Naive B cell (primary cell): ENCODE measurements around the gene MMP11. TPM values are rescaled to one million over a fixed set of nuclear protein-coding genes. Genes with fewer than 3 reads are reported as not detected.

Experiments
- ATAC-seq, 2 donors: fragments of 150-1000 bp; cut with Tn5 transposase; 2 replicates each; pipeline ENCODE4 v1.10.0; 2021; ENCODE audit warnings: low read depth in 2 of 2, mild to moderate bottlenecking in 2 of 2, moderate library complexity in 2 of 2
- DNase-seq: peaks from one replicate; pipeline ENCODE4 v3.0.0; 2022
- H3K27ac Mint-ChIP-seq, 6 donors: one replicate each; pipeline ENCODE4 v1.8.0; 2020 to 2022; ENCODE audit warnings: mild to moderate bottlenecking in 6 of 6, mixed read lengths in 6 of 6, moderate library complexity in 5 of 6, inconsistent platforms in 2 of 6
- H3K27me3 Mint-ChIP-seq, 3 donors: one replicate each; pipeline ENCODE4 v1.8.0; 2021 to 2022; ENCODE audit warnings: mixed read lengths in 3 of 3, mild to moderate bottlenecking in 1 of 3
- H3K36me3 Mint-ChIP-seq, 2 donors: one replicate each; pipeline ENCODE4 v1.8.0; 2020 to 2022; ENCODE audit warnings: mixed read lengths in 2 of 2, inconsistent platforms in 1 of 2, mild to moderate bottlenecking in 1 of 2
- H3K4me1 Mint-ChIP-seq, 3 donors: one replicate each; pipeline ENCODE4 v1.8.0; 2020 to 2022; ENCODE audit warnings: mixed read lengths in 3 of 3, inconsistent platforms in 1 of 3, mild to moderate bottlenecking in 1 of 3, moderate library complexity in 1 of 3
- H3K4me3 Mint-ChIP-seq, 8 donors: one replicate each; pipeline ENCODE4 v1.8.0; 2020 to 2022; ENCODE audit warnings: mild to moderate bottlenecking in 8 of 8, mixed read lengths in 8 of 8, moderate library complexity in 8 of 8, inconsistent platforms in 2 of 8
- H3K9me3 Mint-ChIP-seq, 7 donors: one replicate each; pipeline ENCODE4 v1.8.0; 2020 to 2022; ENCODE audit warnings: mixed read lengths in 7 of 7, mild to moderate bottlenecking in 5 of 7, inconsistent platforms in 2 of 7, moderate library complexity in 1 of 7
- polyA plus RNA-seq, 6 donors: library from polyadenylated mRNA; unstranded; fragments of 300-500 nt; fragmentation: Illumina TruSeq; gene quantifications; one replicate each; pipeline ENCODE4 v1.2.3, GENCODE V29; 2021; ENCODE audit warnings: low read depth in 6 of 6

MMP11 gene
- polyA plus RNA-seq, 6 donors from 2014 or later = 10.2 to 18.9 (median 14.2) TPM

- no peak overlapping the region for H3K27ac Mint-ChIP-seq
- no peaks in the 10 kb centered on the region for H3K27me3 Mint-ChIP-seq
- H3K4me3 Mint-ChIP-seq = no peak overlapping the region
- H3K36me3 Mint-ChIP-seq = peaks cover 0 to 7% of the 10 kb centered on the region in 2 donors
- no peak for DNase-seq
- no peaks in the 10 kb centered on the region for H3K9me3 Mint-ChIP-seq
- peaks cover 13 to 27% (median 19%) of the 10 kb centered on the region in 3 donors for H3K4me1 Mint-ChIP-seq
- ATAC-seq = no peak
Measured at GRCh38 chr22:23779083-23779482, 6.4 kb downstream of the MMP11 start.

- Mint-ChIP-seq H3K27me3 (no peaks in the 10 kb centered on the region), H3K36me3 (peaks cover 0 to 7% of the 10 kb centered on the region in 2 donors), H3K4me1 (peaks cover 14 to 29% (median 23%) of the 10 kb centered on the region in 3 donors), H3K27ac (no peak overlapping the region), H3K4me3 (no peak overlapping the region), H3K9me3 (no peaks in the 10 kb centered on the region)
- no peak for DNase-seq
- ATAC-seq = no peak
Measured at GRCh38 chr22:23779731-23780130, 7.1 kb downstream of the MMP11 start.

DNA sequence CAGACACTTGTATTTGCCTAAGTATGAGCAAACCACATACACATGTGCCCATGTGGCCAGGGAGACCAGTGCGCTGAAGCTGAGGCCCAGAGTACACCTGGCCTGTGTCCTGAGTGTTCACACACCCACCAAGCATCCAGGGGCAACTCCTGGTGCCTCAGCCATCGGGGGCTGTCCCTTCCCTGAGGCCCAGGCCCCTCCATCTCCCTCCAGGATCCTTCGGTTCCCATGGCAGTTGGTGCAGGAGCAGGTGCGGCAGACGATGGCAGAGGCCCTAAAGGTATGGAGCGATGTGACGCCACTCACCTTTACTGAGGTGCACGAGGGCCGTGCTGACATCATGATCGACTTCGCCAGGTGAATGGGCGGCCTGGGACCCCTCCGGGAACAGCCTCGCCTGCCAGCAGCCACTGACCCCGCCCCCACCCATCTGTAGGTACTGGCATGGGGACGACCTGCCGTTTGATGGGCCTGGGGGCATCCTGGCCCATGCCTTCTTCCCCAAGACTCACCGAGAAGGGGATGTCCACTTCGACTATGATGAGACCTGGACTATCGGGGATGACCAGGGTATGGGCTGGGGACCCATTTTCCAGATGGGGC, 7.6 kb downstream of the MMP11 start:
- Mint-ChIP-seq H3K27me3 (no peaks in the 10 kb centered on the region), H3K4me3 (no peak overlapping the region), H3K36me3 (peaks cover 0 to 7% of the 10 kb centered on the region in 2 donors), H3K9me3 (no peaks in the 10 kb centered on the region), H3K4me1 (peaks cover 14 to 24% (median 21%) of the 10 kb centered on the region in 3 donors), H3K27ac (no peak overlapping the region)
- DNase-seq (no peak), ATAC-seq (no peak)

- DNase-seq (no peak), ATAC-seq (no peak)
- peaks cover 0 to 7% of the 10 kb centered on the region in 2 donors for H3K36me3 Mint-ChIP-seq
- no peaks in the 10 kb centered on the region for H3K9me3 Mint-ChIP-seq
- peak overlapping the region in 1 of 8 donors; percentile 60 for H3K4me3 Mint-ChIP-seq
- peaks cover 8 to 16% (median 13%) of the 10 kb centered on the region in 3 donors for H3K4me1 Mint-ChIP-seq
- no peaks in the 10 kb centered on the region for H3K27me3 Mint-ChIP-seq
- H3K27ac Mint-ChIP-seq = no peak overlapping the region
Measured at GRCh38 chr22:23781065-23781464, 8.4 kb downstream of the MMP11 start.

GRCh38 chr22:23781511-23782183, 9.0 kb downstream of the MMP11 start:
- Mint-ChIP-seq H3K36me3 (peaks cover 0 to 7% of the 10 kb centered on the region in 2 donors), H3K27ac (peak overlapping the region in 1 of 6 donors; percentile 57), H3K4me1 (peaks cover 9 to 18% (median 15%) of the 10 kb centered on the region in 3 donors), H3K27me3 (no peaks in the 10 kb centered on the region), H3K9me3 (no peaks in the 10 kb centered on the region), H3K4me3 (no peak overlapping the region)
- DNase-seq (no peak), ATAC-seq (no peak)

- Mint-ChIP-seq H3K27me3 (no peaks in the 10 kb centered on the region), H3K9me3 (no peaks in the 10 kb centered on the region), H3K4me1 (peaks cover 10 to 19% (median 17%) of the 10 kb centered on the region in 3 donors), H3K4me3 (no peak overlapping the region), H3K36me3 (peaks cover 0 to 7% of the 10 kb centered on the region in 2 donors), H3K27ac (no peak overlapping the region)
- ATAC-seq (no peak), DNase-seq (no peak)
Measured at GRCh38 chr22:23782252-23782651, 9.6 kb downstream of the MMP11 start.

- no peak overlapping the region for H3K4me3 Mint-ChIP-seq
- H3K9me3 Mint-ChIP-seq = no peaks in the 10 kb centered on the region
- no peak overlapping the region for H3K27ac Mint-ChIP-seq
- ATAC-seq (no peak), DNase-seq (no peak)
- peaks cover 0 to 7% of the 10 kb centered on the region in 2 donors for H3K36me3 Mint-ChIP-seq
- peaks cover 10 to 23% (median 17%) of the 10 kb centered on the region in 3 donors for H3K4me1 Mint-ChIP-seq
- H3K27me3 Mint-ChIP-seq = no peaks in the 10 kb centered on the region
Measured at GRCh38 chr22:23782703-23783102, 10.1 kb downstream of the MMP11 start.

GRCh38 chr22:23783265-23784150, 10.9 kb downstream of the MMP11 start:
- Mint-ChIP-seq H3K4me1 (peaks cover 10 to 29% (median 17%) of the 10 kb centered on the region in 3 donors), H3K9me3 (no peaks in the 10 kb centered on the region), H3K36me3 (peaks cover 0 to 7% of the 10 kb centered on the region in 2 donors), H3K4me3 (no peak overlapping the region), H3K27ac (peak overlapping the region in 1 of 6 donors; percentile 59), H3K27me3 (no peaks in the 10 kb centered on the region)
- DNase-seq (no peak), ATAC-seq (no peak)

GRCh38 chr22:23784215-23784732, 11.6 kb downstream of the MMP11 start:
- H3K9me3 Mint-ChIP-seq = no peaks in the 10 kb centered on the region
- H3K27me3 Mint-ChIP-seq = no peaks in the 10 kb centered on the region
- ATAC-seq (no peak), DNase-seq (no peak)
- peaks cover under 1 to 7% of the 10 kb centered on the region in 2 donors for H3K36me3 Mint-ChIP-seq
- H3K4me3 Mint-ChIP-seq = peak overlapping the region in 3 of 8 donors; percentile 26 to 71 (median 42)
- peak overlapping the region in 4 of 6 donors; percentile 7 to 71 (median 34) for H3K27ac Mint-ChIP-seq
- peaks cover 12 to 36% (median 17%) of the 10 kb centered on the region in 3 donors for H3K4me1 Mint-ChIP-seq

DNA sequence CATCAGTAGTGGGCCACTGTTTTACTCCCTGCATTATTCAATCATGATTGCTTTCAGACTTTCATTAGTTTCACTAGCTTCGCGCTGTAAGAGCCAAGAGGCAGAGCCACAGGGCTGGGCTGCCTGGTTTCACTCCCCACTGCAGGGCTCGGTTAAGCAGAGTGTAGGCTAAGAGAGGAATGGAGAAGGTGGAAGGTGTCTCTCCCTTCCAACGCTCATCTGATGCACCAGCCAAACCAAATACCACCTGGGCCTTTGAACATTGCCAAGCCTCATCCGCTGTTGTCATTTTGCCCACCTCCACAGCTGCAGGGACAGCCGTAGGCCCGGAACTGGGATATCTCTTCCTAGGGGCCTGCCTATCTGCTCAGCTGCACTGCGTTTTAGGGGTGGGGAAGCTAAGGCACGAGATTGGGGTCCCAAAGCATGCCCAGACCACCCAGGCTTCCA, 13.6 kb downstream of the MMP11 start:
- ATAC-seq = no peak

GRCh38 chr22:23786752-23787599, 14.3 kb downstream of the MMP11 start, which contains the start of gene SMARCB1:
TSS of gene SMARCB1 (plus strand) at chr22:23786966. CDS start at chr22:23787170, 204 bp downstream.
- Mint-ChIP-seq H3K9me3 (no peaks in the 10 kb centered on the region), H3K36me3 (peaks cover 0 to 4% of the 10 kb centered on the region in 2 donors), H3K27me3 (no peaks in the 10 kb centered on the region), H3K4me3 (peak within 1 kb of the TSS; percentile 83 to 96 (median 93)), H3K4me1 (peaks cover 18 to 52% (median 20%) of the 10 kb centered on the region in 3 donors), H3K27ac (peak within 1 kb of the TSS; percentile 85 to 98 (median 94))
- peak; percentile 87 for DNase-seq
- ATAC-seq = peak; percentile 75 to 78

More for the DNA sequence above, 13.6 kb downstream of the MMP11 start:
- no peaks in the 10 kb centered on the region for H3K27me3 Mint-ChIP-seq
- no peaks in the 10 kb centered on the region for H3K9me3 Mint-ChIP-seq
- peaks cover 0 to 4% of the 10 kb centered on the region in 2 donors for H3K36me3 Mint-ChIP-seq
- DNase-seq = no peak
- H3K27ac Mint-ChIP-seq = peak overlapping the region; percentile 64 to 96 (median 89)
- peaks cover 17 to 50% (median 20%) of the 10 kb centered on the region in 3 donors for H3K4me1 Mint-ChIP-seq
- H3K4me3 Mint-ChIP-seq = peak overlapping the region; percentile 83 to 96 (median 93)

DNA sequence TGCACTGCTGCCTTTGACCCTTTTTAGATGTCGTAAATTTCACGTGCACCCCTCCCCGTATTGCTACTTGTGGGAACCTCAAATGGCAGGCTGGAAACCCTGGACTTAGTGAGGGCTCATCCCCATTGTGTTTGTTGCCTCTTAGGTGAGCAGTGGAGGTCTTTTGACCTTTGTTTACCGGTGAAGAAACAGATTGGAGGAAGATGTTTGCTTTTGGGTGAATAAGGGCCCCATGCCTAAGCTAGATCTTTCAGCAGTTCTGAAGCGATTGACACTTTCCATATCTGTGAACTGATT, 14.9 kb downstream of the MMP11 start:
- no peak for ATAC-seq
- H3K4me3 Mint-ChIP-seq = peak overlapping the region; percentile 83 to 96 (median 93)

More for the DNA sequence above, 14.9 kb downstream of the MMP11 start:
- DNase-seq = no peak
- H3K4me1 Mint-ChIP-seq = peaks cover 20 to 52% (median 21%) of the 10 kb centered on the region in 3 donors
- H3K9me3 Mint-ChIP-seq = no peaks in the 10 kb centered on the region
- no peaks in the 10 kb centered on the region for H3K27me3 Mint-ChIP-seq
- H3K27ac Mint-ChIP-seq = peak overlapping the region; percentile 85 to 98 (median 94)
- peaks cover 3 to 4% of the 10 kb centered on the region in 2 donors for H3K36me3 Mint-ChIP-seq
